ENCODE measurements around the gene PNO1.
"Not testable (repeated sequence)": the region's sequence is repeated elsewhere in the genome, so short reads cannot be mapped to it uniquely, and the experiment has no call there.

Gene PNO1

GRCh38 chr2:68171146-68171545 lies 13.5 kb downstream of the PNO1 start:
- TF ChIP-seq CTCF (conservative IDR thresholded peaks at IDR 0.05; ENCODE audit: low read depth, low read length), result no peak
- no peak for DNase-seq (ENCODE audit: low read depth)

GRCh38 chr2:68171684-68172083 lies 14.0 kb downstream of the PNO1 start:
- no peak overlapping the region for H3K4me3 ChIP-seq (ENCODE audit: low read depth, low read length)

More at GRCh38 chr2:68171146-68171545, 13.5 kb downstream of the PNO1 start:
- H3K4me3 ChIP-seq (ENCODE audit: low read depth, low read length), result no peak overlapping the region

GRCh38 chr2:68172521-68172920 lies 14.8 kb downstream of the PNO1 start:
- no peak for DNase-seq (ENCODE audit: low read depth)
- TF ChIP-seq CTCF (conservative IDR thresholded peaks at IDR 0.05; ENCODE audit: low read depth, low read length), result no peak
- no peak overlapping the region for H3K4me3 ChIP-seq (ENCODE audit: low read depth, low read length)

More at GRCh38 chr2:68171684-68172083, 14.0 kb downstream of the PNO1 start:
- no peak for TF ChIP-seq CTCF (conservative IDR thresholded peaks at IDR 0.05; ENCODE audit: low read depth, low read length)
- DNase-seq (ENCODE audit: low read depth), result no peak

- no peak overlapping the region for H3K4me3 ChIP-seq (ENCODE audit: low read depth, low read length)
- no peak for TF ChIP-seq CTCF (conservative IDR thresholded peaks at IDR 0.05; ENCODE audit: low read depth, low read length)
- DNase-seq (ENCODE audit: low read depth), result no peak
Measured at GRCh38 chr2:68172990-68173700, 15.5 kb downstream of the PNO1 start.

- not testable (repeated sequence) for H3K4me3 ChIP-seq (ENCODE audit: low read depth, low read length); DNase-seq (ENCODE audit: low read depth)
Measured at GRCh38 chr2:68175210-68175609, 17.5 kb downstream of the PNO1 start.

- no peak for TF ChIP-seq CTCF (conservative IDR thresholded peaks at IDR 0.05; ENCODE audit: low read depth, low read length)
- no peak overlapping the region for H3K4me3 ChIP-seq (ENCODE audit: low read depth, low read length)
- DNase-seq (ENCODE audit: low read depth), result no peak
Measured at GRCh38 chr2:68176657-68177056, 19.0 kb downstream of the PNO1 start.

GRCh38 chr2:68177541-68177940 lies 19.9 kb downstream of the PNO1 start:
- no peak for TF ChIP-seq CTCF (conservative IDR thresholded peaks at IDR 0.05; ENCODE audit: low read depth, low read length)

More at GRCh38 chr2:68177541-68177940, 19.9 kb downstream of the PNO1 start:
- DNase-seq (ENCODE audit: low read depth), result no peak
- no peak overlapping the region for H3K4me3 ChIP-seq (ENCODE audit: low read depth, low read length)

Data from choroid plexus epithelial cell (primary cell).